A673 (cell line): ENCODE measurements around the gene HBA1. TPM values are rescaled to one million over a fixed set of nuclear protein-coding genes. Genes with fewer than 3 reads are reported as not detected.
"Not testable (repeated sequence)": the region's sequence is repeated elsewhere in the genome, so short reads cannot be mapped to it uniquely, and the experiment has no call there.

ENCODE experiments used
- BruUV-seq: library from RNA; stranded (reverse); fragments of 400-500 nt; replicated peaks from 2 replicates; lab custom pipeline; 2021; lab: Mats Ljungman, UMichigan
- CTCF ChIA-PET: fragments of 300-600 bp; sonication (Branson Sonifier 250); formaldehyde crosslinking; loops from one replicate; lab custom pipeline; 2022; ENCODE audit warnings: antibody characterized with exemption; lab: Charles Lee
- POLR2A ChIA-PET: fragments of 300-600 bp; sonication (Branson Sonifier 250); formaldehyde crosslinking; loops from one replicate; lab custom pipeline; 2022; ENCODE audit warnings: antibody characterized with exemption; ENCODE audit not compliant: low non-redundant PET; lab: Charles Lee
- DNase-seq: peaks from one replicate; pipeline ENCODE4 v3.0.0-alpha.2; 2015; ENCODE audit warnings: low spot score
- H3K27ac ChIP-seq: fragments of 200-600 bp; sonication (generic); 2 replicates; pipeline ENCODE4 v1.5.1; 2016; ENCODE audit warnings: mixed run types, low read depth, mild to moderate bottlenecking, mixed read lengths, antibody characterized with exemption, low read length; ENCODE audit not compliant: poor library complexity, severe bottlenecking
- H3K27me3 ChIP-seq: fragments of 200-600 bp; sonication (generic); replicated peaks from 2 replicates; pipeline ENCODE4 v1.6.1; 2017; ENCODE audit warnings: mixed run types, low read depth, mild to moderate bottlenecking, mixed read lengths, antibody characterized with exemption, low read length; ENCODE audit not compliant: insufficient read depth, poor library complexity
- H3K36me3 ChIP-seq: fragments of 200-600 bp; sonication (generic); 2 replicates; pipeline ENCODE4 v1.6.1; 2016; ENCODE audit warnings: mixed run types, mild to moderate bottlenecking, mixed read lengths, antibody characterized with exemption, low read length; ENCODE audit not compliant: insufficient read depth, poor library complexity, severe bottlenecking
- H3K4me1 ChIP-seq: fragments of 200-600 bp; sonication (generic); 2 replicates; pipeline ENCODE4 v1.6.1; 2017; ENCODE audit warnings: mixed run types, mild to moderate bottlenecking, mixed read lengths, antibody characterized with exemption, low read length; ENCODE audit not compliant: insufficient read depth, poor library complexity, severe bottlenecking
- H3K4me3 ChIP-seq: fragments of 200-600 bp; sonication (generic); 2 replicates; pipeline ENCODE4 v1.5.1; 2016; ENCODE audit warnings: low read depth, mixed run types, mild to moderate bottlenecking, mixed read lengths, low read length; ENCODE audit not compliant: poor library complexity, severe bottlenecking
- H3K9me3 ChIP-seq: fragments of 200-600 bp; sonication (generic); 2 replicates; pipeline ENCODE4 v1.6.1; 2016; ENCODE audit warnings: mixed run types, low read depth, mild to moderate bottlenecking, mixed read lengths, antibody characterized with exemption, low read length; ENCODE audit not compliant: poor library complexity, severe bottlenecking
- EZH2 ChIP-seq: fragments of 200-600 bp; sonication (generic); IDR thresholded peaks from 2 replicates; pipeline ENCODE4 v1.6.1; 2017; ENCODE audit warnings: borderline replicate concordance, low read depth, mild to moderate bottlenecking, mixed read lengths, antibody characterized with exemption, low read length; ENCODE audit not compliant: poor library complexity, severe bottlenecking
- intact Hi-C: fragments of 100-400 bp; cut with micrococcal nuclease; formaldehyde crosslinking; loops from one replicate; pipeline ENCODE4 v1.10.0; 2022; ENCODE audit not compliant: unreplicated experiment
- total RNA-seq: library from RNA; stranded (reverse); gene quantifications from 2 replicates; pipeline ENCODE4 v1.2.3, GENCODE V29; 2021
- TF ChIP-seq, protein P1 (sequence below): fragments of 300-800, 200-600 bp; sonication (generic); conservative IDR thresholded peaks from 2 replicates; pipeline ENCODE4 v1.5.1; 2017; ENCODE audit warnings: low read depth, mild to moderate bottlenecking, antibody characterized with exemption, low read length, moderate library complexity, mixed read lengths

HBA1 gene
- total RNA-seq, 1 experiment from 2014 or later, result 5.9 TPM

DNA sequence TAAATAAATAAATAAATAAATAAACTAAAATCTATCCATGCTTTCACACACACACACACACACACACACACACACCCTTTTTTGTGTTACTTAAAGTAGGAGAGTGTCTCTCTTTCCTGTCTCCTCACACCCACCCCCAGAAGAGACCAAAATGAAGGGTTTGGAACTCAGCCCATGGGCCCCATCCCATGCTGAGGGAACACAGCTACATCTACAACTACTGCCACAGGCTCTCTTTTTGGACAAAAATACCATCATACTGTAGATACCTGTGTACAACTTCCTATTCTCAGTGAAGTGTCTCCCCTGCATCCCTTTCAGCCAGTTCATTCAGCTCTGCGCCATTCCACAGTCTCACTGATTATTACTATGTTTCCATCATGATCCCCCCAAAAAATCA, 5.7 kb upstream of the HBA1 start:
- H3K4me1 ChIP-seq, result peaks cover 30% of the 10 kb centered on the region
- H3K4me3 ChIP-seq, result no peak overlapping the region
- no peaks in the 10 kb centered on the region for H3K36me3 ChIP-seq
- BruUV-seq, result no TSS peak
- ChIA-PET CTCF (no interaction called here), POLR2A (no interaction called here)
- no peak for DNase-seq
- no peak for TF ChIP-seq EZH2
- TF ChIP-seq, protein P1, sequence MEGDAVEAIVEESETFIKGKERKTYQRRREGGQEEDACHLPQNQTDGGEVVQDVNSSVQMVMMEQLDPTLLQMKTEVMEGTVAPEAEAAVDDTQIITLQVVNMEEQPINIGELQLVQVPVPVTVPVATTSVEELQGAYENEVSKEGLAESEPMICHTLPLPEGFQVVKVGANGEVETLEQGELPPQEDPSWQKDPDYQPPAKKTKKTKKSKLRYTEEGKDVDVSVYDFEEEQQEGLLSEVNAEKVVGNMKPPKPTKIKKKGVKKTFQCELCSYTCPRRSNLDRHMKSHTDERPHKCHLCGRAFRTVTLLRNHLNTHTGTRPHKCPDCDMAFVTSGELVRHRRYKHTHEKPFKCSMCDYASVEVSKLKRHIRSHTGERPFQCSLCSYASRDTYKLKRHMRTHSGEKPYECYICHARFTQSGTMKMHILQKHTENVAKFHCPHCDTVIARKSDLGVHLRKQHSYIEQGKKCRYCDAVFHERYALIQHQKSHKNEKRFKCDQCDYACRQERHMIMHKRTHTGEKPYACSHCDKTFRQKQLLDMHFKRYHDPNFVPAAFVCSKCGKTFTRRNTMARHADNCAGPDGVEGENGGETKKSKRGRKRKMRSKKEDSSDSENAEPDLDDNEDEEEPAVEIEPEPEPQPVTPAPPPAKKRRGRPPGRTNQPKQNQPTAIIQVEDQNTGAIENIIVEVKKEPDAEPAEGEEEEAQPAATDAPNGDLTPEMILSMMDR, result no peak
- intact Hi-C loops, result no loop called here
- H3K27me3 ChIP-seq, result peaks cover 14% of the 10 kb centered on the region
- H3K27ac ChIP-seq, result no peak overlapping the region
- no peaks in the 10 kb centered on the region for H3K9me3 ChIP-seq

DNA sequence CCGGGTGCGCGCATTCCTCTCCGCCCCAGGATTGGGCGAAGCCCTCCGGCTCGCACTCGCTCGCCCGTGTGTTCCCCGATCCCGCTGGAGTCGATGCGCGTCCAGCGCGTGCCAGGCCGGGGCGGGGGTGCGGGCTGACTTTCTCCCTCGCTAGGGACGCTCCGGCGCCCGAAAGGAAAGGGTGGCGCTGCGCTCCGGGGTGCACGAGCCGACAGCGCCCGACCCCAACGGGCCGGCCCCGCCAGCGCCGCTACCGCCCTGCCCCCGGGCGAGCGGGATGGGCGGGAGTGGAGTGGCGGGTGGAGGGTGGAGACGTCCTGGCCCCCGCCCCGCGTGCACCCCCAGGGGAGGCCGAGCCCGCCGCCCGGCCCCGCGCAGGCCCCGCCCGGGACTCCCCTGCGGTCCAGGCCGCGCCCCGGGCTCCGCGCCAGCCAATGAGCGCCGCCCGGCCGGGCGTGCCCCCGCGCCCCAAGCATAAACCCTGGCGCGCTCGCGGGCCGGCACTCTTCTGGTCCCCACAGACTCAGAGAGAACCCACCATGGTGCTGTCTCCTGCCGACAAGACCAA, 4.0 kb upstream of the HBA1 start, which contains the start of gene HBA2:
Gene HBA2, plus strand, starts transcription at position 503 of the 568 bp plus-strand sequence. Its CDS starts 37 bp downstream, at position 540.
- BruUV-seq, H3K27ac ChIP-seq, H3K27me3 ChIP-seq, H3K36me3 ChIP-seq, POLR2A ChIA-PET, intact Hi-C loops, H3K9me3 ChIP-seq, H3K4me3 ChIP-seq, DNase-seq: not testable (repeated sequence)
- CTCF ChIA-PET, result interaction anchor here (0.7 kb wide), 1 partner anchor 15 kb away, joined by 3 read pairs; no protein-coding TSS in a partner anchor
- H3K4me1 ChIP-seq, result peaks cover 28% of the 10 kb centered on the region

DNA sequence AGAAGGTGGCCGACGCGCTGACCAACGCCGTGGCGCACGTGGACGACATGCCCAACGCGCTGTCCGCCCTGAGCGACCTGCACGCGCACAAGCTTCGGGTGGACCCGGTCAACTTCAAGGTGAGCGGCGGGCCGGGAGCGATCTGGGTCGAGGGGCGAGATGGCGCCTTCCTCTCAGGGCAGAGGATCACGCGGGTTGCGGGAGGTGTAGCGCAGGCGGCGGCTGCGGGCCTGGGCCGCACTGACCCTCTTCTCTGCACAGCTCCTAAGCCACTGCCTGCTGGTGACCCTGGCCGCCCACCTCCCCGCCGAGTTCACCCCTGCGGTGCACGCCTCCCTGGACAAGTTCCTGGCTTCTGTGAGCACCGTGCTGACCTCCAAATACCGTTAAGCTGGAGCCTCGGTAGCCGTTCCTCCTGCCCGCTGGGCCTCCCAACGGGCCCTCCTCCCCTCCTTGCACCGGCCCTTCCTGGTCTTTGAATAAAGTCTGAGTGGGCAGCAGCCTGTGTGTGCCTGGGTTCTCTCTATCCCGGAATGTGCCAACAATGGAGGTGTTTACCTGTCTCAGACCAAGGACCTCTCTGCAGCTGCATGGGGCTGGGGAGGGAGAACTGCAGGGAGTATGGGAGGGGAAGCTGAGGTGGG, 3.1 kb upstream of the HBA1 start:
- intact Hi-C loops, result not testable (repeated sequence)

DNA sequence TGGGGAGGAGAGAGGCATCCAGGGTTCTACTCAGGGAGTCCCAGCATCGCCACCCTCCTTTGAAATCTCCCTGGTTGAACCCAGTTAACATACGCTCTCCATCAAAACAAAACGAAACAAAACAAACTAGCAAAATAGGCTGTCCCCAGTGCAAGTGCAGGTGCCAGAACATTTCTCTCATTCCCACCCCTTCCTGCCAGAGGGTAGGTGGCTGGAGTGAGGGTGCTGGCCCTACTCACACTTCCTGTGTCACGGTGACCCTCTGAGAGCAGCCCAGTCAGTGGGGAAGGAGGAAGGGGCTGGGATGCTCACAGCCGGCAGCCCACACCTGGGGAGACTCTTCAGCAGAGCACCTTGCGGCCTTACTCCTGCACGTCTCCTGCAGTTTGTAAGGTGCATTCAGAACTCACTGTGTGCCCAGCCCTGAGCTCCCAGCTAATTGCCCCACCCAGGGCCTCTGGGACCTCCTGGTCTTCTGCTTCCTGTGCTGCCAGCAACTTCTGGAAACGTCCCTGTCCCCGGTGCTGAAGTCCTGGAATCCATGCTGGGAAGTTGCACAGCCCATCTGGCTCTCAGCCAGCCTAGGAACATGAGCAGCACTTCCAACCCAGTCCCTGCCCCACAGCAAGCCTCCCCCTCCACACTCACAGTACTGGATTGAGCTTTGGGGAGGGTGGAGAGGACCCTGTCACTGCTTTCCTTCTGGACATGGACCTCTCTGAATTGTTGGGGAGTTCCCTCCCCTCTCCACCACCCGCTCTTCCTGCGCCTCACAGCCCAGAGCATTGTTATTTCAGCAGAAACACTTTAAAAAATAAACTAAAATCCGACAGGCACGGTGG, 2.3 kb upstream of the HBA1 start:
- H3K27ac ChIP-seq, H3K4me3 ChIP-seq, intact Hi-C loops, H3K27me3 ChIP-seq, BruUV-seq, H3K9me3 ChIP-seq, POLR2A ChIA-PET, H3K36me3 ChIP-seq: not testable (repeated sequence)
- CTCF ChIA-PET, result interaction anchor here (0.7 kb wide), 1 partner anchor 56 kb away, joined by 3 read pairs; no protein-coding TSS in a partner anchor
- H3K4me1 ChIP-seq, result peaks cover 32% of the 10 kb centered on the region
- peak; percentile 59 for DNase-seq

More for the DNA sequence above, 3.1 kb upstream of the HBA1 start:
- H3K27me3 ChIP-seq, BruUV-seq, H3K9me3 ChIP-seq, H3K4me3 ChIP-seq, POLR2A ChIA-PET, H3K36me3 ChIP-seq, H3K27ac ChIP-seq, DNase-seq, CTCF ChIA-PET: not testable (repeated sequence)
- H3K4me1 ChIP-seq, result peaks cover 32% of the 10 kb centered on the region
